Smooth muscle cell of the brain vasculature (primary cell): ENCODE results near the gene PARVB.

Experiments
- DNase-seq: peaks from one replicate; pipeline ENCODE4 v3.0.0-alpha.2; 2012; ENCODE audit warnings: low read depth, low spot score

PARVB gene

DNA sequence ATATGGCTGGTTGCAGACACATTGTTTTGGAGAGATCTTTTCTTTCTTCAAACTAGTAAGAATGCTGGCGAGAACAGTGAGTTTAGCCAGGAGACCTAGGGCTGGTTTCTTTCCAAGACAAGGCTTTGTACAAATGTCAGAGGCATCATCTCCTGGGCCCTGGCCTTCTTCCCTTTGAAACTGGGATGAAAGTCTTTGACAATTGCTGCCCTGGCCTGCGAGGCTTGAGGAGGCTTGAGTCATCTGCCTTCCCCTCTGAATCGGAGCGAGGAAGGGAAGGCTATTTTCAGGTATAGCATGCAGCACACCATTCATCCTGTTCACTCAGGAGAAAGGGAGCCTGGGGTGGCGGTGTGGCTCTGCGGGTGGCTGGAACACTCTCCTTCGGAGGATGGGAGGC, 135.1 kb downstream of the PARVB start:
- no peak for DNase-seq

- no peak for DNase-seq
These were observed 135.7 kb downstream of the PARVB start for GRCh38 chr22:44159811-44160210.

DNA sequence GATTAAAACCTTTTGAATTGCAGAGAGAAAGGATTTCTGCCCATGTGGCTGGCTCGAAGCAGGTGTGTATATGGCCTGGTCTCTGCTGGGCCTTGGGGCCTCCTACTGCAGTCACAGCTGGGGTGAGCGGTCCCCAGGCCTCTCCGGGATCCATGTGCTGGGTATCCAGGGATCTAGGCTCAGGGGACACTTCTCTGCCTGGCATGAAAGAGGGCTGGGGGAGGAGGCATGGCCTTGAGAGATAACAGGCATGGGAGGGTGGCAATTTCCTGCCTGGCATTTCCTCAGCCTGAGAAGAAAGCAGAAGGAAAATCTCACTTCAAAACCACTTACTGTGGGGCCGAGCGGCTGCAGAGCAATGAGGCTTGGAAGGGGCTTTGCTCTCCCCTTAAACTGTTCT, 136.3 kb downstream of the PARVB start:
- DNase-seq = no peak

- no peak for DNase-seq
These were observed 137.6 kb downstream of the PARVB start for GRCh38 chr22:44161673-44162072.

- DNase-seq = no peak
These were observed 138.9 kb downstream of the PARVB start for GRCh38 chr22:44162960-44163359.

DNA sequence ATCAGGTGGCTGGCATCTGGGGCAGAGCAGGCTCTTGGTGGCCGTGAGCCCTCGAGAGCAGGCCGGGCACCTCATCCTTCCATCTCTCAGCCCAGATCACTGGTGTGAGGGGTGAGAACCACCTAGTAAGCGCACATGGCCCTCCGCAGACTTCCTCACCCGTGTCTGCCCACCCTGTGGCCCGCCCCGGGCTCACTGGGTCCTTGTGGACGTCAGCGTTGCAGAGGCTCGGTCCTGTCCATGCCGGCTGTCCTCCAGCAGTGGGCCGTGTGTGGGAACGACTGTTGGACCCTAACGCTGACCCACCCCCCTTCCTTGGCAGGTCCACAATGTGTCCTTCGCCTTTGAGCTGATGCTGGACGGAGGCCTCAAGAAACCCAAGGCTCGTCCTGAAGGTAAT, 139.4 kb downstream of the PARVB start:
- DNase-seq = no peak

- DNase-seq = no peak
These were observed 139.9 kb downstream of the PARVB start for GRCh38 chr22:44164031-44164430.

DNA sequence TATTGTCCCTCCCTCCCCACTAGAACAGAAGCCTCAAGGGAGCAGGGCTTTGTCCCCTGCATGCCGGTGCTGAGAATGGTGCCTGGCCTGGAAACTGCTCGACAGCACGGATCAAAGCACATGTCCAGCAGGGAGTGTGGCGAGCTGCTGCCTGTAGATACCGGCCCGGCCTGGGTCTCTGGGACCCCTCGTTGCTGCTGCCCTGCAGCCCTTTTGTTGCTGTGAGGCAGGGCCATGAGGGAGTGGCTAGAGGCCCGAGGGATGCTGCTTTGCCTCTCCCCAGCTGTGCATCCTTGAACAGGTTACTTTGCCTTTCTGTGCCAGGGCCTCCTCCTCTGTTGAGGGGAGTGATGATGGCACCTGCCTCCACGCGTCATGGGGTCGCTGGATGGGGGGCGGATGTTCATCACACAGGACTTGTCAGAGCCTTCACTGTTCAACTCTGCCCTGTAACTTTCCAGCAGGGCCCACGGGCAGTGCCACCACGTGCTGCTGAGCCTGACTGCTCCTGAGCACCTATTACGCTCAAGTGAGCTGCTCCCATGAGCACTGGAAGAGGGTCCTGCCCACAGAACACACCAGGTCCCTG, 141.3 kb downstream of the PARVB start:
- no peak for DNase-seq

GRCh38 chr22:44166498-44167276, 142.6 kb downstream of the PARVB start:
- no peak for DNase-seq

- DNase-seq = no peak
These were observed 143.4 kb downstream of the PARVB start for GRCh38 chr22:44167501-44167900.

DNA sequence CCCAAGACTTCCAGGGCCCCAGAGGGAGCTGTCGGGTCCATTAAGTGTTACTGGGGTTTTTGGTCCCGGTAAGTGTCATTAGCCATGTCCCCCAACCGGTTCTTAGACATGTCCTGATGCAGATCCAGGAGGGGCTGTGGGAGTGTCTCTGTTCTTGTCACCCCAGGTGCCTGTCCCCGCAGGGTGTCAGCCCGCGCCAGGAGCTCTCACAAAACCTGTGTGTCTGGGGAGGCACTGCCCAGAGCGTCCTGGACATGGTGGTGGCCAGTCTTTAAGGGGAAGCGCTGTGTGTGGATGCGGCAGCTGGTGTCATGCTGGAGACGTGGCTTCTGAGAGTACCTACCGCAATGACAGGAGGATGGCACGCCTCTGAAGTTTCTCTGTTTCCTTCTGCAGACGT, 144.1 kb downstream of the PARVB start:
- DNase-seq = no peak

DNA sequence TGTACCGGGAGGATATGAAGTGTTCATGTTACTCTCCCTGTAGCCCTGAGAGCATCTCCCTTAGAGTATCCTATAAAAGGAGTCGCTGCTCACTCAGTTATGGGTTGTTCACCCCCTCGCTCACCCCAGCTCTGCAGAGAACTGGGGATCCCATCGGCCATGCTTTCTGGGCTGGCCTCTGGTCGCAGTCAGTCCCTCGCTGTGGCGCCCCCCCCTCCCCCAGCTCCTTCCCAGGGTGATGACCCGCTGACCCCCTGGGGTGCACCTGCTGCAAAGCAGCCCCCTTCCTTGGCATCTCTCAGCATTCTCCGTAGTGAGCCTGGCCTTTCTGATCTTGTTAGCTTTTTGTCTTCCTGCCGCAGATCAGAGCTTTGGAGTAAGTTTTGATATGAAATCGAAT, 146.4 kb downstream of the PARVB start:
- no peak for DNase-seq

DNA sequence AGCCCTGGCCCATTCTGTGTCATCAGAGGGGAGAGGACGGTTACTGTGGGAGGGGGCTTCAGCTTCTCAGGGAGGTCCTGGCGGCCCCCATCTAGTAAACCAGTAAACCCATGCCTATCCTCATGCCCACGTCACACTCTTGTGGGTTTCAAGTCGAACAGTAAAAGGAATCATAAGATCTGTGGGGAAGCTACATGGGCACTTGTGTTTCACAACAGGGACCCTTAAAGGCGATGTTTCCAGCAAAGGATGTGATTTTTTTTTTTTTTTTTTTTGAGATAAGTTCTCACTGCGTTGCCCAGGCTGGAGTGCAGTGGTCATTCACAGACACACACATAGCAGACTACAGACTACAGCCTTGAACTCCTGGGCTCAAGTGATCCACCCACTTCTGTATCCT, 147.5 kb downstream of the PARVB start:
- no peak for DNase-seq

GRCh38 chr22:44172370-44173108, 148.4 kb downstream of the PARVB start:
- DNase-seq = no peak

- no peak for DNase-seq
These were observed 149.1 kb downstream of the PARVB start for GRCh38 chr22:44173154-44173553.

DNA sequence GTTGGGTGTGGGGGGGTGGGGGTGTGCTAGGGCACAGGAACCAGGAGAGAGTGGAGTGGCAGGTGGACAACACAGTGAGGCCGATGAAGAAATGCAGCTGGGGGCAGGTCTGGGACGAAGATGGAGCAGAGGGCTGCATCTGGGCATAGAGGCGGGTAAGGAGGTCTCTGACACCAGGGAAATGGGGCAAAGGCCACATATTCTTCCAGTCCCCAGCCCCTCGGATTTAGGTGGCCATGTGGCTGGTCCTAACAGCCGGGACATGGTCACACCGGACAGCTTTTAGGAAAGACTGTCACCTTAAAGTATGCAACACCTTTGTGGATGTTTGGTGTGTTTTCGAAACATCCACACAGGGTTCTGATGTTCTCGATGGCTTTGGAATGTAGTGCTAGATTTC, 151.6 kb downstream of the PARVB start:
- DNase-seq = no peak

GRCh38 chr22:44179196-44179988, 155.3 kb downstream of the PARVB start:
- DNase-seq = no peak

DNA sequence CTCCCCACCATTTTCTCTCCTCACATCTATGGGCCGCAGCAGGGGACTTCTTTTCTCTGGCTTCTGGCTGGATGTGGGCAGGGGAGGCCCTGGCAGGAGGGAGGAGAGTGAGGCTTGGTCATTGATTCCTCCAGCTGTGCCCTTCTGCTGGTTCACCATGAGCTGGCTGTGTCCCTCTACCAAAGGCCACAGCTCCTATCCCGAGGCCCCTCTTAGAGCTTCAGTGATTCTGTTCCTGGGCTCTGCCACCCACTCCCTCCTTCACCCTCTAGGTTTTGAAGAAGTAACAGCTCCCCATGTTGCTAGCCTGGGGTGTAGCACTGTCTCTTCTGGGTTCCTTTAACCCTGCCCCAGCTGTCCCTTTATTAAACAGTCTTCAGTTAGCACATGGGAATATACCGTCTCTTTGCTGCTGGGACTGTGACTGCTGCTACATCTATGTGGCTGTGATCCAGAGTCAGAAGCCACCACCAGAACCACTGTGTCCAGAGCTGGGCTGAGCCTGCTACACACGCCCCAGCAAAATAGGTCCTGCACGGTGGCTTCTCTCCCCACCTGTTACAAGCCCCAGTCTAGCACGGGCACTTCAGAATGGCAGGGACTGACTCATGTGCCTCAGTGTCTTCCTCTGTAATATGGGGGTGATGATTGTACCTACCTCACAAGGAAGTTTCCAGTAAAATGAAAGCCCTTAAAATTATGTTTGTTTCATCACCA, 156.0 kb downstream of the PARVB start:
- no peak for DNase-seq

GRCh38 chr22:44180706-44181032, 156.6 kb downstream of the PARVB start, which contains the start of gene PARVG:
PARVG (plus strand) TSS chr22:44180925; CDS start chr22:44183330, 2,405 bp downstream.
- DNase-seq = no peak

DNA sequence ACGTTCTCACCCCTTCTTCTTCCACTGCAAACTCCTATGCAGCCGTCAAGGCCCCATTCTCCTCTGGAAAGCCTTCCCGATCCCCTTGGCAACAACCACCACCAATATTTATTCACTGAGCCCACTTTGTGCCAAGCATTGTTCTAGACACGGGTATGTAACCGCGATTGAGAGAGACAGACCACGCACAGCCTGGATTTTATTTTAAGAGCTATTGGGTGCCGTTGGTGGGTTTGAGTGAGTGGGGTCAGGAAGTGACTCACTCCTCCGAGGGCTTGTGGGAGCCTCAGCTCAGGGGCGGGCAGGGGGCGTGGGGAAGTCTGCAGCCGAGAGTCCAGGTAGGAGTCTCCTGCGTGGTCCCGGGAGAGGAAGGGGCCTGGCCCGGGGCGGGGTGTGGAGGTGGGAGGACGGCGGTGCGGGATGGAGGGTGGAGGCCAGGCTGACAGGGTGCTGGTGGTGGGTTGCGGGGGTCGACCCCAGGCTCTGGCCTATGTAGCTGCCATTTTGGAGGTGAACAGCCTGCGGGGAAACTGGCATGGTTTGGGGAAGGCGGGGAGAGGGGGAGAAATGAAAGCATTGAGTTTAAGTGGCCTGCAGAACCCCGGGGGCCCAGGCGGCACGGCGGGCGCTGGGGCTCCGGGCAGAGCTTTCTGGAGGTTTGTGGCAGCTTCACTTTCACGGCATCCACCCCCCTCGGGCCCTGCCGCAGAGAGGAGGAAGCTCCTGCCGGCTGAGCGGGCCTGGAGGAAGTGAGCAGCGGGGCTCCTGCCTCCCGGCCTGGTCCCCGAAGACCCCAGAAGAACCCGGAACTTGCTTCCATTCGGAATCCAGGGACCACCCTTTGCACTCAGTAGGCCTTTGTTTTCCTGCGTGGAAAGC, 157.2 kb downstream of the PARVB start:
- no peak for DNase-seq
